Hepatocyte (in vitro differentiated cells): ENCODE data around the gene AMIGO2.

Experiments used
- CTCF ChIP-seq: fragments of 200-600 bp; sonication (generic); IDR thresholded peaks from 2 replicates; pipeline ENCODE4 v1.5.1; 2016; ENCODE audit warnings: antibody characterized with exemption, mild to moderate bottlenecking; ENCODE audit not compliant: poor library complexity
- EZH2 ChIP-seq: fragments of 200-600 bp; sonication (generic); IDR thresholded peaks from 2 replicates; pipeline ENCODE4 v1.6.1; 2016; ENCODE audit warnings: antibody characterized with exemption, mild to moderate bottlenecking, borderline replicate concordance

DNA sequence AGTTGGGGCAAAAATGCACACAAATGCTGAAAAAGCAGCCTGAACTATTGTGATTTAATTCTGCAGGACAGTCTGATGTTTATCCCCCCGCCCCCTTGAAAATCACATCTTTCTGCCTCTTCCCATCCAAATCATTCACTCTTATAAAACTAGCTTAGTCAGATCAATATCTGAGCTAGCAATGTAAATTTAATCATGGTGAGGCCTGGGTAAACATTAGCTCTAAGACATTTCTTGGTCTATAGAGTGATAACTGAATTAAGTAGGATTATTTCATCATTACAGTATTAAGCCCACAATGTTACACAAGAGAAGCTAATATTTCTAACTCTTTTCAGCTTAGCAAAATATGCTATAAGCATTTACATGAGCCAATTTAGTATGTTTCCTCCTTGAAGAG is 9.4 kb downstream of the AMIGO2 start:
- TF ChIP-seq CTCF (no peak), EZH2 (no peak)
